HL-60 (cell line): Measurements from ENCODE around the gene NDUFAB1.

Experiments
- DNase-seq, 2 experiments: peaks; one replicate each; pipeline ENCODE4 v3.0.0-alpha.2; 2010 to 2020; ENCODE audit warnings: low read depth in 1 of 2, low spot score in 1 of 2
- H3K27ac ChIP-seq: fragments of 250-450 bp; sonication (Bioruptor Pico); replicated peaks from 2 replicates; pipeline ENCODE4 v1.5.1; 2020; ENCODE audit warnings: mild to moderate bottlenecking, moderate library complexity
- H3K27me3 ChIP-seq: fragments of 250-450 bp; sonication (Bioruptor Pico); 2 replicates; pipeline ENCODE4 v1.5.1; 2021; ENCODE audit warnings: mild to moderate bottlenecking, moderate library complexity; ENCODE audit not compliant: insufficient read depth, poor library complexity, severe bottlenecking
- H3K4me3 ChIP-seq: replicated peaks from 2 replicates; pipeline ENCODE4 v1.5.1; 2011; ENCODE audit warnings: mild to moderate bottlenecking, control low read depth, low read length; ENCODE audit not compliant: insufficient read depth
- GABPA ChIP-seq: IDR thresholded peaks from 2 replicates; pipeline ENCODE4 v1.6.1; 2012; ENCODE audit warnings: low read depth
- POLR2AphosphoS5 ChIP-seq: IDR thresholded peaks from 2 replicates; pipeline ENCODE4 v1.6.1; 2012; ENCODE audit warnings: low read depth
- SPI1 ChIP-seq: IDR thresholded peaks from 2 replicates; pipeline ENCODE4 v1.6.1; 2012; ENCODE audit warnings: low read depth, mild to moderate bottlenecking, borderline replicate concordance
- TF ChIP-seq, protein P1 (sequence below): IDR thresholded peaks from 2 replicates; pipeline ENCODE4 v1.6.1; 2012; ENCODE audit warnings: low read depth; ENCODE audit not compliant: insufficient replicate concordance
- TF ChIP-seq, protein P2 (sequence below): IDR thresholded peaks from one replicate; pipeline ENCODE4 v1.5.1; 2011; ENCODE audit warnings: low read length, control low read depth, inconsistent platforms; ENCODE audit not compliant: insufficient read depth

The NDUFAB1 gene

DNA sequence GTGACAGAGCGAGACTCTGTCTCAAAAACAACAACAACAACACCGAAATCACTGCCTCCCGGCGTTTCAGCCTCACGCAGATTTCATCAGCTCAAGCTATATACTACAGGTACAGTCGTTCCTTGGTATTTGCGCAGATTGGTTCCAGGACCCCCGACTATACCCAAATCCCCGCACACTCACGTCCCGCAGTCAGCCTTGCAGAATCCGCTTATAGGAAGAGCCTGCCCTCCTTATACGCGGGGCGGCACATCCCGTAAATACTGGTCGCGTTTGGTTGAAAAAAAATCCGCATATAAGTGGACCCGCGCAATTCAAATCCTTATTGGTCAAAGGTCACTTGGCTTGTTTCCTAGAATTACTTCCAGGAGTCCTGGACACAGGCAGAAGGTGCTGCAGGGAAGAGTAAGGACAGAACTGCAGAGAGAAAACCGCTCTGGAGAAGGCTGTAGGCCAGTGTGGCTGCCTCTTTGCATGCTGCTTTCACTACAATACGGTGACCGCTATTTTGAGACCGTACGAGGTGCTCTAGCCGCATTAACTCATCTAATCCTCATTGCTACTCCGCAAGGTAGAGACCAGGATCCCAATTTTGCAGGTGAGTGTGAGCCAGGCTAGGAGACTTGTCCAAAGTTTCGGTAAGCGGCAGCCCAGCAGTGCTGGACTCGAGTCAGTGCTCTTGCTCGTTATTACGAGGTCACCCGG is 718 bp downstream of the NDUFAB1 start:
- peak overlapping the region; percentile 80 for H3K27ac ChIP-seq
- no peak for DNase-seq

DNA sequence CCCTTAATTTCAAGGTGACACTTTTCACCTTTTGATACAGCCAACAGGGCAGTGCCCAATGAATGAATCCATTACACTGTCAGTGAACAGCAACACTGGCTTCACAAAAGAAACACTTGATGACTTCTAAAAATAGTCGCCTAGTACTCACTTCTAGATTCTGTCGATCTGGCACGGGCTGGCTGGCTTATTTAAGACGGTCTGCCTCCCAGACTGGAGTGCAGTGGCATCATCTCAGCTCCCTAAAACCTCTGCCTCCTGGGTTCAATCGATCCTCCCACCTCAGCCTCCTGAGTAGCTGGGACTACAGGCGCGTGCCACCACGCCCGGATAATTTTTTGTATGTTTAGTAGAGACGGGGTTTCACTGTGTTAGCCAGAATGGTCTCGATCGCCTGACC is 1.9 kb downstream of the NDUFAB1 start:
- Histone ChIP-seq H3K4me3 (no peak overlapping the region), H3K27me3 (no peaks in the 10 kb centered on the region), H3K27ac (no peak overlapping the region)
- TF ChIP-seq, protein P1, sequence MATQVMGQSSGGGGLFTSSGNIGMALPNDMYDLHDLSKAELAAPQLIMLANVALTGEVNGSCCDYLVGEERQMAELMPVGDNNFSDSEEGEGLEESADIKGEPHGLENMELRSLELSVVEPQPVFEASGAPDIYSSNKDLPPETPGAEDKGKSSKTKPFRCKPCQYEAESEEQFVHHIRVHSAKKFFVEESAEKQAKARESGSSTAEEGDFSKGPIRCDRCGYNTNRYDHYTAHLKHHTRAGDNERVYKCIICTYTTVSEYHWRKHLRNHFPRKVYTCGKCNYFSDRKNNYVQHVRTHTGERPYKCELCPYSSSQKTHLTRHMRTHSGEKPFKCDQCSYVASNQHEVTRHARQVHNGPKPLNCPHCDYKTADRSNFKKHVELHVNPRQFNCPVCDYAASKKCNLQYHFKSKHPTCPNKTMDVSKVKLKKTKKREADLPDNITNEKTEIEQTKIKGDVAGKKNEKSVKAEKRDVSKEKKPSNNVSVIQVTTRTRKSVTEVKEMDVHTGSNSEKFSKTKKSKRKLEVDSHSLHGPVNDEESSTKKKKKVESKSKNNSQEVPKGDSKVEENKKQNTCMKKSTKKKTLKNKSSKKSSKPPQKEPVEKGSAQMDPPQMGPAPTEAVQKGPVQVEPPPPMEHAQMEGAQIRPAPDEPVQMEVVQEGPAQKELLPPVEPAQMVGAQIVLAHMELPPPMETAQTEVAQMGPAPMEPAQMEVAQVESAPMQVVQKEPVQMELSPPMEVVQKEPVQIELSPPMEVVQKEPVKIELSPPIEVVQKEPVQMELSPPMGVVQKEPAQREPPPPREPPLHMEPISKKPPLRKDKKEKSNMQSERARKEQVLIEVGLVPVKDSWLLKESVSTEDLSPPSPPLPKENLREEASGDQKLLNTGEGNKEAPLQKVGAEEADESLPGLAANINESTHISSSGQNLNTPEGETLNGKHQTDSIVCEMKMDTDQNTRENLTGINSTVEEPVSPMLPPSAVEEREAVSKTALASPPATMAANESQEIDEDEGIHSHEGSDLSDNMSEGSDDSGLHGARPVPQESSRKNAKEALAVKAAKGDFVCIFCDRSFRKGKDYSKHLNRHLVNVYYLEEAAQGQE: no peak
- TF ChIP-seq, protein P2, sequence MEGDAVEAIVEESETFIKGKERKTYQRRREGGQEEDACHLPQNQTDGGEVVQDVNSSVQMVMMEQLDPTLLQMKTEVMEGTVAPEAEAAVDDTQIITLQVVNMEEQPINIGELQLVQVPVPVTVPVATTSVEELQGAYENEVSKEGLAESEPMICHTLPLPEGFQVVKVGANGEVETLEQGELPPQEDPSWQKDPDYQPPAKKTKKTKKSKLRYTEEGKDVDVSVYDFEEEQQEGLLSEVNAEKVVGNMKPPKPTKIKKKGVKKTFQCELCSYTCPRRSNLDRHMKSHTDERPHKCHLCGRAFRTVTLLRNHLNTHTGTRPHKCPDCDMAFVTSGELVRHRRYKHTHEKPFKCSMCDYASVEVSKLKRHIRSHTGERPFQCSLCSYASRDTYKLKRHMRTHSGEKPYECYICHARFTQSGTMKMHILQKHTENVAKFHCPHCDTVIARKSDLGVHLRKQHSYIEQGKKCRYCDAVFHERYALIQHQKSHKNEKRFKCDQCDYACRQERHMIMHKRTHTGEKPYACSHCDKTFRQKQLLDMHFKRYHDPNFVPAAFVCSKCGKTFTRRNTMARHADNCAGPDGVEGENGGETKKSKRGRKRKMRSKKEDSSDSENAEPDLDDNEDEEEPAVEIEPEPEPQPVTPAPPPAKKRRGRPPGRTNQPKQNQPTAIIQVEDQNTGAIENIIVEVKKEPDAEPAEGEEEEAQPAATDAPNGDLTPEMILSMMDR: no peak
- TF ChIP-seq SPI1: no peak
- DNase-seq: no peak

More for the DNA sequence above, 718 bp downstream of the NDUFAB1 start:
- Histone ChIP-seq H3K27me3 (no peaks in the 10 kb centered on the region), H3K4me3 (peak overlapping the region; percentile 98)
- TF ChIP-seq POLR2AphosphoS5: no peak

DNA sequence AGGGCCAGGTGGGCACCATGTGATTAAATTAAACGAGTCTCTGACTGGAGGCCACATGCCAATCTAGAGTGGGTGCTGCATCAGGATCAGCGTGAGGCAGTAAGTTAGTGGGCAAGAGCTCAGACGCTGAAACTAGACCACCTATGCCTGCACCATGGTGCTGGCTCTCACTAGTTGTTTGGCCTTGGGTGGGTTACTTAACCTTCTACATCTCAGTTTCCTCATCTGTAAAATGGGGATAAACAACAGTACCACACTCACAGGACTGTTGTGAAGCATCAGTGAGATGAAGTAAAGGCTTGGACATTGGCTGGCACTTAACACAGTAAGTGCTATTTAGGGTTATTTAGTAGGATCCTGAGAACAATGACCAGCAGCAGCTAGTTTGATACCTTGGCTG is 5.9 kb downstream of the NDUFAB1 start:
- no peak for DNase-seq
- TF ChIP-seq POLR2AphosphoS5 (no peak), GABPA (no peak), SPI1 (no peak)
- TF ChIP-seq, protein P2: no peak
- TF ChIP-seq, protein P1: no peak
- Histone ChIP-seq H3K4me3 (no peak overlapping the region), H3K27ac (no peak overlapping the region), H3K27me3 (no peaks in the 10 kb centered on the region)

DNA sequence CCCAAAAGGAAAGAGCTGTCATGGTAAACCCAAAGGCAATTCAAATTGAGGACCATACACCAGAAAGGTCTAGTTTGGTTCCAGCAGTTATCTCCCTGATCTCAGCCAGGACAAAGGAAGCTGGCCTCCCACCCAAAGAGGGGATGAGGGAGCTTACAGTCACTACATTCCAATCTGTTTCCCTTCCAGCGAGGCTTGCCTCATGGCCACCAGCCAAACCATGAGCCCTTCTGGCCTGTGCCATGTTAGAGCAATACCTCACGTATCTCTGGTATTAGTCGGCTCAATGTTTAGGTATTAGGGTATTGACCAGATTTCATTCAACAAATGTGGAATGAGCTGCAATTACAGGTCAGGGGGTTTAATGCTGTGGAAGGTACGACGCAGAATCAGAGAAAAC is 8.4 kb downstream of the NDUFAB1 start:
- Histone ChIP-seq H3K27me3 (no peaks in the 10 kb centered on the region), H3K4me3 (no peak overlapping the region), H3K27ac (no peak overlapping the region)
- DNase-seq: no peak
- TF ChIP-seq SPI1: no peak
- no peak for TF ChIP-seq POLR2AphosphoS5
- TF ChIP-seq GABPA: no peak
- TF ChIP-seq, protein P2: no peak
- TF ChIP-seq, protein P1: no peak
